Naive thymus-derived CD4-positive, alpha-beta T cell (primary cell): ENCODE results near the gene CEBPE. TPM values are rescaled to one million over a fixed set of nuclear protein-coding genes. Genes with fewer than 3 reads are reported as not detected.
A peak's percentile ranks its signal among the peaks of the same experiment; 100 is the strongest.

Experiments used
- ATAC-seq: fragments of 150-1000 bp; cut with Tn5 transposase; 2 replicates; pipeline ENCODE4 v1.10.0; 2021; ENCODE audit warnings: mild to moderate bottlenecking, moderate library complexity
- CTCF ChIA-PET: fragments of 350-600 bp; sonication (Branson Sonifier 250); formaldehyde crosslinking; loops from one replicate; lab custom pipeline; 2021; ENCODE audit warnings: antibody characterized with exemption; lab: Charles Lee
- POLR2A ChIA-PET: fragments of 350-600 bp; sonication (Branson Sonifier 250); formaldehyde crosslinking; loops from one replicate; lab custom pipeline; 2021; ENCODE audit warnings: antibody characterized with exemption, inconsistent platforms; lab: Charles Lee
- DNase-seq, 9 donors: peaks; one replicate each; pipeline versions ENCODE4 v3.0.0 to v3.0.0-alpha.2; 2020 to 2022; ENCODE audit warnings: mixed read lengths in 1 of 9
- H3K27ac ChIP-seq: one replicate; pipeline ENCODE4 v1.7.0; 2013; ENCODE audit warnings: mild to moderate bottlenecking, low read depth, low read length, moderate library complexity
- H3K27me3 ChIP-seq, 2 donors: one replicate each; pipeline ENCODE4 v1.7.0; 2013; ENCODE audit warnings: low read length in 2 of 2, mild to moderate bottlenecking in 2 of 2, moderate library complexity in 2 of 2; ENCODE audit not compliant: control insufficient read depth in 2 of 2, insufficient read depth in 2 of 2
- H3K36me3 ChIP-seq, 3 experiments: 1 replicate in 2 of 3; 2 replicates in 1 of 3; pipeline ENCODE4 v1.7.0; 2013; ENCODE audit warnings: low read length in 3 of 3, mild to moderate bottlenecking in 3 of 3, moderate library complexity in 1 of 3; ENCODE audit not compliant: insufficient read depth in 3 of 3, control insufficient read depth in 2 of 3
- H3K4me1 ChIP-seq, 2 donors: one replicate each; pipeline ENCODE4 v1.7.0; 2013; ENCODE audit warnings: low read length in 2 of 2, mild to moderate bottlenecking in 2 of 2, moderate library complexity in 1 of 2; ENCODE audit not compliant: control insufficient read depth in 2 of 2, insufficient read depth in 2 of 2
- H3K4me3 ChIP-seq: 2 replicates; pipeline ENCODE4 v1.7.0; 2013; ENCODE audit warnings: mild to moderate bottlenecking, low read length
- H3K9me3 ChIP-seq, 3 experiments: 1 replicate in 2 of 3; 2 replicates in 1 of 3; pipeline ENCODE4 v1.7.0; 2013; ENCODE audit warnings: low read length in 3 of 3; ENCODE audit not compliant: control insufficient read depth in 2 of 3
- H3K27ac Mint-ChIP-seq, 9 donors: one replicate each; pipeline ENCODE4 v1.8.0; 2020 to 2022; ENCODE audit warnings: mixed read lengths in 9 of 9, mild to moderate bottlenecking in 8 of 9, moderate library complexity in 5 of 9, inconsistent platforms in 2 of 9
- H3K27me3 Mint-ChIP-seq, 5 donors: one replicate each; pipeline ENCODE4 v1.8.0; 2021 to 2022; ENCODE audit warnings: mixed read lengths in 5 of 5, mild to moderate bottlenecking in 1 of 5
- H3K36me3 Mint-ChIP-seq, 5 donors: one replicate each; pipeline ENCODE4 v1.8.0; 2020 to 2022; ENCODE audit warnings: mixed read lengths in 5 of 5, mild to moderate bottlenecking in 3 of 5, inconsistent platforms in 1 of 5
- H3K4me1 Mint-ChIP-seq, 7 donors: one replicate each; pipeline ENCODE4 v1.8.0; 2020 to 2022; ENCODE audit warnings: mixed read lengths in 7 of 7, mild to moderate bottlenecking in 3 of 7, inconsistent platforms in 1 of 7
- H3K4me3 Mint-ChIP-seq, 10 donors: one replicate each; pipeline ENCODE4 v1.8.0; 2020 to 2022; ENCODE audit warnings: mild to moderate bottlenecking in 10 of 10, mixed read lengths in 10 of 10, moderate library complexity in 6 of 10, inconsistent platforms in 2 of 10
- H3K9me3 Mint-ChIP-seq, 11 donors: one replicate each; pipeline ENCODE4 v1.8.0; 2020 to 2022; ENCODE audit warnings: mixed read lengths in 11 of 11, mild to moderate bottlenecking in 4 of 11, inconsistent platforms in 1 of 11, moderate library complexity in 1 of 11
- intact Hi-C, 2 donors: fragments of 100-400 bp; cut with micrococcal nuclease; formaldehyde crosslinking; loops; one replicate each; pipeline ENCODE4 v1.15.1; 2023
- polyA plus RNA-seq, 2 donors: library from polyadenylated mRNA; unstranded; fragments of 300-500 nt; fragmentation: Illumina TruSeq; gene quantifications; one replicate each; pipeline ENCODE4 v1.2.3, GENCODE V29; 2021
- total RNA-seq, 6 experiments: library from RNA in 5 of 6; stranded (reverse) in 5 of 6; gene quantifications; 1 replicate in 5 of 6; 2 replicates in 1 of 6; pipeline ENCODE4 v1.2.3 and lab custom pipeline; 2021 to 2026

The CEBPE gene
- total and polyA plus RNA-seq, 7 experiments from 2014 or later: 0.19 to 1.7 (median 0.65) TPM

DNA sequence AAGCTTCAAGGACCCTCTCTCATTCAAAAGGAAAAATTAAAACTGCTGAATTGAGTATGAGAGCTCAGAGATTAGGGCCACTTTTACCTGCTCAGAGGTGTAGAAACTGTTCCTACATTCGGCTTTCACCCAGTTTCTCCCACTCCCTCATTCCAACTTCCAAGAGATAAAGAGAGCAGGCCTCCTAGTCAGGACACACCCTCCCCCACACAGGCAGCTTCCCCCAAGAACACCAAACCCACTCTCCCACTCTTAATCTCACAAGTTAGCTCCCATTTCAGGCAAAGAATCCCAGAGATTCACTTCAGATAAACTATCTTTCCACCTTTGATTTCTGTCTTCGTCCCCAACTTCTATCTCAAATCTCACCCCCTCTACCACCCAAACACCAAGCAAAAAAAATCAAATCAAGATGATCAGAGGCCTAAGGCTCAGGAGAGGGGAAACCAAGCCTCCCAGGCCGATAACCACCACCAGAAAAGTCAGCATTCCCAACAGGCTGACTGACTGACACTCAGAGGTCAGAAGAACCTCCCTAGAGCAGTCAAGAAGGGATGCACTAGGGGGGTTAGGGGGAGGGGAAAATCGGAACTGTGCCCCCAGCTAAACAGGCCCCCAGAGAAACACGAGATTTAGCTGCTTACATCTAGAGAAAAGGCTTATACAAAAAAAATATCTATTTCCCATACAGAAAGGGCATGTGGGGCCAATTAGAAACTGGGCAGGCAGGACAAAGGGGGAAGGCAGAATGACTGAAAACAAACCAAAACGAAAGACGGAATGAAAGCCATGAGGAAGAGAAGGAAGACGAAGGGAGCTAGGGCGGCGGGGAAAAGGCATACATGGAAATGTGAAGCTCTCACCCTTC, 48.6 kb downstream of the CEBPE start:
- H3K36me3 ChIP-seq: peaks cover 20 to 60% (median 21%) of the 10 kb centered on the region in 3 experiments

DNA sequence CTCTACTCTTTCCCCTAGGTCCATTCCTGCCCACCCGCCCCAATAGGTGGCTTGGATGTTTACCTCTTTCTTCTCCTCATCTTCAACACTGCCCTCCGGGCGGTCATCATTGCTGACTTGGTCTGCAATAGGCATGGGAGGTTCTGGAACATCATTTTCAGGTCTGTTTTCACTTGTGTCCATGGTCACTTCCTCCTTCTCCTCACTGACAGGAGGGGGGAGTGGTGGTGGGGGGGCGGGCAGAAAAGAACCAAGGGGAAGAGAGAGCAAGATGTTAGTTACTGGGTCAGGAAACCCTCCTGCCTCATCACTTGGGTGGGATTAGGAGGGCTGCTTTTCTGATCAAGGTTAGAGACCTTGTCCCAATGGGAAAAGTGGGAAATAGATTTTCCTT, 49.6 kb downstream of the CEBPE start:
- H3K4me1 ChIP-seq: peaks cover 16 to 28% of the 10 kb centered on the region in 2 donors
- Mint-ChIP-seq H3K4me3 (peak overlapping the region in 3 of 10 donors; percentile 48 to 57 (median 56)), H3K36me3 (peaks cover 0 to 19% (median 16%) of the 10 kb centered on the region in 5 donors), H3K4me1 (peaks cover 30 to 58% (median 46%) of the 10 kb centered on the region in 7 donors), H3K27ac (peak overlapping the region in 4 of 9 donors; percentile 66 to 88 (median 74)), H3K27me3 (no peaks in the 10 kb centered on the region), H3K9me3 (no peaks in the 10 kb centered on the region)
- no peaks in the 10 kb centered on the region for H3K27me3 ChIP-seq
- POLR2A ChIA-PET: interaction anchor here (0.6 to 2.4 kb wide), 10 partner anchors 8 to 499 kb away, joined by 3 to 11 read pairs (median 4); partner anchors contain the start of genes ACIN1, C14orf119 and CDH24
- H3K9me3 ChIP-seq: no peaks in the 10 kb centered on the region
- CTCF ChIA-PET: interaction anchor here (0.6 to 4.7 kb wide), 30 partner anchors 8 to 253 kb away, joined by 3 to 53 read pairs (median 6); partner anchors contain the start of genes ACIN1, AJUBA, C14orf119 and HAUS4
- intact Hi-C loops: loop anchor here (1.0 to 2.0 kb wide), 7 partner anchors 8 to 311 kb away; no protein-coding TSS in a partner anchor
- no peak overlapping the region for H3K4me3 ChIP-seq
- no peak overlapping the region for H3K27ac ChIP-seq
- DNase-seq (no peak), ATAC-seq (no peak)
- peaks cover 20 to 60% (median 23%) of the 10 kb centered on the region in 3 experiments for H3K36me3 ChIP-seq

More for the DNA sequence above, 48.6 kb downstream of the CEBPE start:
- no peaks in the 10 kb centered on the region for H3K9me3 ChIP-seq
- H3K4me1 ChIP-seq: peaks cover 16 to 28% of the 10 kb centered on the region in 2 donors
- Mint-ChIP-seq H3K4me1 (peaks cover 30 to 58% (median 46%) of the 10 kb centered on the region in 7 donors), H3K27ac (peak overlapping the region; percentile 81 to 98 (median 89)), H3K9me3 (no peaks in the 10 kb centered on the region), H3K27me3 (no peaks in the 10 kb centered on the region), H3K4me3 (peak overlapping the region; percentile 82 to 98 (median 94)), H3K36me3 (peaks cover 0 to 21% (median 19%) of the 10 kb centered on the region in 5 donors)
- ATAC-seq (no peak), DNase-seq (no peak)
- peak overlapping the region; percentile 85 for H3K4me3 ChIP-seq
- CTCF ChIA-PET: interaction anchor here (0.7 to 3.2 kb wide), 7 partner anchors 9 to 84 kb away, joined by 3 to 15 read pairs (median 4); partner anchors contain the start of genes ACIN1 and C14orf119
- peak overlapping the region; percentile 81 for H3K27ac ChIP-seq
- intact Hi-C loops: loop anchor here (1.0 to 5.0 kb wide), 5 partner anchors 25 to 498 kb away; partner anchors contain the start of genes ACIN1 (in 2 of the 2), C14orf119 (in 2 of the 2) and PPP1R3E (in 1 of the 2)
- POLR2A ChIA-PET: interaction anchor here (1.2 to 3.1 kb wide), 4 partner anchors 11 to 76 kb away, joined by 4 to 25 read pairs (median 14); partner anchors contain the start of genes ACIN1, C14orf119 and CEBPE
- no peaks in the 10 kb centered on the region for H3K27me3 ChIP-seq

DNA sequence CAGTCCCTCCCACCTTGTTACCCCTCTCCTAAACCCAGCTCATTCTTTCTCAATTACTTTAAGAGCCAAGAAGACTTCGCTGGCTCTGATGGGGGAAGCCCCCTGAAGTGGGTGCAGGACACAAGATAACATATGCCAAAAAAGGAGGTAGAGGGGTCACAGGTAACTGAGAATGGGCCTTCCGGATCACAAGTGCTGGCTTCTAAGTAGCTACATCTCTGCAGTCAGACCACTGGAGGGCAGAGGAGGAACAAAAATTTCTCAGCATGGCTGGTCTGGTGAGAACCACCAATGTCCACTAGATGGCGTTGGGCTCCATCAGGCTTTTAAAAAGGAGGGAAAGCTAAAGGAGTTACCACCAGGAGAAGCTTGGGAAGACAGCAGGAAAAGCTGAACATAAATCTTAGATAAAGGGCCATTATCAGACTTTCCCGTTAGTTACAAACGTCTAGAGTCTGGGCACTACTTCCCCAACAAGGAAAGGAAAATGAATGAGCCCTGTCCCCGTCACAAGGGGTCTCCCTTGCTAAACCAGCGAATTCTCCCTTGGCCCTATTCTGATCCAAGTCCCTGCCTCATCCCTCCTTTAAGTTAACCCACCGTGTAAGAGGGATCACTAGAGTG, 50.2 kb downstream of the CEBPE start:
- H3K27ac Mint-ChIP-seq: peak overlapping the region; percentile 63 to 88 (median 78)
- H3K27me3 Mint-ChIP-seq: no peaks in the 10 kb centered on the region
- ChIA-PET POLR2A (interaction anchor here (0.6 to 2.4 kb wide), 14 partner anchors 9 to 498 kb away, joined by 3 to 11 read pairs (median 4); partner anchors contain the start of genes ACIN1, C14orf119 and CDH24), CTCF (interaction anchor here (0.6 to 4.7 kb wide), 38 partner anchors 8 to 483 kb away, joined by 3 to 53 read pairs (median 5); partner anchors contain the start of genes ACIN1, AJUBA, C14orf119 and HAUS4)
- ATAC-seq (peak; percentile 90), DNase-seq (peak; percentile 37 to 83 (median 74))
- Histone ChIP-seq H3K36me3 (peaks cover 25 to 60% (median 27%) of the 10 kb centered on the region in 3 experiments), H3K27ac (no peak overlapping the region), H3K4me3 (no peak overlapping the region), H3K9me3 (no peaks in the 10 kb centered on the region), H3K4me1 (peaks cover 16 to 28% of the 10 kb centered on the region in 2 donors), H3K27me3 (no peaks in the 10 kb centered on the region)
- peaks cover 30 to 58% (median 46%) of the 10 kb centered on the region in 7 donors for H3K4me1 Mint-ChIP-seq
- peaks cover 0 to 24% (median 18%) of the 10 kb centered on the region in 5 donors for H3K36me3 Mint-ChIP-seq
- peak overlapping the region in 7 of 10 donors; percentile 56 to 76 (median 64) for H3K4me3 Mint-ChIP-seq
- no peaks in the 10 kb centered on the region for H3K9me3 Mint-ChIP-seq
- intact Hi-C loops: loop anchor here (1.0 to 2.0 kb wide), 7 partner anchors 8 to 312 kb away; no protein-coding TSS in a partner anchor

DNA sequence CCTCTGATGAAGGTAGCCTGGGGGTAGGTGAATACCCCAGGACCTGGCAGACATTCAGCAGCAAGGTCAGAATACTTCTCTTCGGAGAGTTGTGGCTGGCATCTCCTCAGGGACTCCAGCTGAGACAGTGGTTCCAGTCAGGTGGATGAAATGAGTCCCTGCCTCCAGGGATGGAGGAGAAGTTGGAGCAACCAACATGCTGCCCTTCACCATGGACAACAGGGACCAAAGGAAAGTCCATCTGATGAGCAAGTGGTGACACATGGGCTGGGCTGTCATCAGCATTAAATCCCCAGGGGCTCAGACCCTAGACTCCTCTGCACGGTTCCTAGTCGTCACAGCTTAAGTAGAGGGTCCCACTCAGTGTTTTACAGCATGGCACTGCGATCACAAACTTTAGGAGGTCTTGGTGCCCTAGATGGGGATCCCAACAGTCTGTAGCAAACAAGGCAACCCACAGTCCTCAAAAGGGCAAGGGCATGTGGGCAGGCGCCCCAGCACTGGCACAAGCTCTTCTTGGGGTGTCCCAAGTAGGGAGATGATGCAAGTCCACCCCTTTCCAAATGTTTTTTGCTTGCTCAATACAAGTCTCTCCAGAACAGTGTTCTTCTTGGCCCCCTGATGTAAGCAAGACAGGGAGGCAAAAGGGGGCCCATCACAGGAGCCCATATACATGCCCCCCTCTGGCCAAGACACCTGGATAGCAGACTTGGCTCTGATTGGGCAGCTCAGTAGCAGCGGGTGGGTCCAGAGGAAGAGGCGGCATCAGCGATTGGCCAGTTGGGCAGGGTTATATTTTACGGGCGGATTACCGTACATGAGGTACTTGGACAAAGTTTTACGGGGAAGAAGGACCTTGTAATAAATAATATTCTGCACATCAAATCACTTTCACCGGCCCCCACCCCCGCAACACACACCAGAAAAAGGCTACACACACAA, 50.9 kb downstream of the CEBPE start:
- Histone ChIP-seq H3K36me3 (peaks cover 33 to 64% (median 35%) of the 10 kb centered on the region in 3 experiments), H3K27ac (no peak overlapping the region), H3K4me1 (peaks cover 16 to 28% of the 10 kb centered on the region in 2 donors), H3K9me3 (no peaks in the 10 kb centered on the region), H3K4me3 (no peak overlapping the region), H3K27me3 (no peaks in the 10 kb centered on the region)
- DNase-seq (no peak), ATAC-seq (no peak)
- CTCF ChIA-PET: interaction anchor here (0.7 to 4.7 kb wide), 38 partner anchors 9 to 483 kb away, joined by 3 to 53 read pairs (median 5); partner anchors contain the start of genes ACIN1, AJUBA, C14orf119 and HAUS4
- H3K4me3 Mint-ChIP-seq: peak overlapping the region in 1 of 10 donors; percentile 56
- no peaks in the 10 kb centered on the region for H3K9me3 Mint-ChIP-seq
- no peaks in the 10 kb centered on the region for H3K27me3 Mint-ChIP-seq
- H3K27ac Mint-ChIP-seq: peak overlapping the region in 6 of 9 donors; percentile 63 to 88 (median 79)
- H3K36me3 Mint-ChIP-seq: peaks cover 4 to 31% (median 24%) of the 10 kb centered on the region in 5 donors
- POLR2A ChIA-PET: interaction anchor here (0.8 to 2.4 kb wide), 13 partner anchors 8 to 497 kb away, joined by 3 to 11 read pairs (median 4); partner anchors contain the start of genes ACIN1, C14orf119 and CDH24
- H3K4me1 Mint-ChIP-seq: peaks cover 30 to 58% (median 46%) of the 10 kb centered on the region in 7 donors
- intact Hi-C loops: loop anchor here in 1 of 2 donors (2.0 kb wide), 2 partner anchors 227 to 313 kb away; no protein-coding TSS in a partner anchor
